Measurements from ENCODE around the gene EDIL3. TPM values are rescaled to one million over a fixed set of nuclear protein-coding genes. Genes with fewer than 3 reads are reported as not detected.

Gene EDIL3
- total and polyA plus RNA-seq, 2 of the 13 experiments (the other 11 are each of a cell fraction or from before 2014, with no cell fraction given), result 0.01 TPM; not detected in 1

- TF ChIP-seq PRDM4 (CRISPR knock-in tag; IDR thresholded peaks at IDR 0.05; ENCODE audit: borderline replicate concordance), result no peak
- no peak for TF ChIP-seq ZNF280D (CRISPR knock-in tag; IDR thresholded peaks at IDR 0.05)
- TF ChIP-seq GATA4 (IDR thresholded peaks at IDR 0.05; ENCODE audit: borderline replicate concordance, low read depth), result peak; percentile 66; the same call in 1 of the 2 replicates
- TF ChIP-seq TCF12 (IDR thresholded peaks at IDR 0.05), result no peak
- peak; percentile 82; the same call in 1 of the 2 replicates for TF ChIP-seq TCF12 (CRISPR knock-in tag; IDR thresholded peaks at IDR 0.05)
- peak; percentile 97 for TF ChIP-seq HMG20B (CRISPR knock-in tag; conservative IDR thresholded peaks at IDR 0.05)
- peak; percentile 68 for TF ChIP-seq ZMYM4 (CRISPR knock-in tag; IDR thresholded peaks at IDR 0.05)
- peak; percentile 55; the same call in 1 of the 2 replicates for TF ChIP-seq MYPOP (CRISPR knock-in tag; IDR thresholded peaks at IDR 0.05)
- no peak for TF ChIP-seq ZNF598 (CRISPR knock-in tag; IDR thresholded peaks at IDR 0.05; ENCODE audit: borderline replicate concordance)
- no peak for TF ChIP-seq PTBP1 (IDR thresholded peaks at IDR 0.05; ENCODE audit: low read depth, low read length, poor library complexity, severe bottlenecking)
- 0 out of 2 replicates have a peak, but pooled peaks have one; percentile 65 for TF ChIP-seq ZNF12 (CRISPR knock-in tag; IDR thresholded peaks at IDR 0.05)
- no peak for TF ChIP-seq ZKSCAN5 (CRISPR knock-in tag; IDR thresholded peaks at IDR 0.05)
- TF ChIP-seq CSRNP2 (CRISPR knock-in tag; conservative IDR thresholded peaks at IDR 0.05; ENCODE audit: low read depth), result no peak
Observed at GRCh38 chr5:84091127-84091799, 293.4 kb downstream of the EDIL3 start (continued).

Measured in HepG2 (cell line).